GM20000 (cell line): Measurements from ENCODE around the gene RREB1.

ENCODE experiments used
- DNase-seq: peaks from one replicate; pipeline ENCODE4 v3.0.0; 2012; ENCODE audit warnings: low spot score
- CTCF ChIP-seq: IDR thresholded peaks from 2 replicates; pipeline ENCODE4 v1.5.1; 2012; ENCODE audit warnings: mild to moderate bottlenecking, control low read depth; ENCODE audit errors: extremely low read depth, missing control alignments

The RREB1 gene

GRCh38 chr6:7243179-7243981, 135.6 kb downstream of the RREB1 start:
- peak; percentile 85 for DNase-seq
- TF ChIP-seq CTCF, result peak; percentile 64

- DNase-seq, result no peak
- no peak for TF ChIP-seq CTCF
Observed at GRCh38 chr6:7245668-7246393, 138.1 kb downstream of the RREB1 start.

GRCh38 chr6:7246401-7247178, 138.8 kb downstream of the RREB1 start:
- no peak for DNase-seq

GRCh38 chr6:7247179-7247456, 139.4 kb downstream of the RREB1 start:
- no peak for DNase-seq
- no peak for TF ChIP-seq CTCF

More at GRCh38 chr6:7246401-7247178, 138.8 kb downstream of the RREB1 start:
- no peak for TF ChIP-seq CTCF

GRCh38 chr6:7247828-7248227, 140.1 kb downstream of the RREB1 start:
- no peak for DNase-seq
- TF ChIP-seq CTCF, result no peak

GRCh38 chr6:7249391-7249790, 141.6 kb downstream of the RREB1 start:
- no peak for TF ChIP-seq CTCF

More at GRCh38 chr6:7249391-7249790, 141.6 kb downstream of the RREB1 start:
- DNase-seq, result no peak
